ENCODE measurements around the gene CROCC2.

CROCC2 gene

GRCh38 chr2:240992572-240993291 lies 86.6 kb downstream of the CROCC2 start:
- DNase-seq = no peak

GRCh38 chr2:240993446-240994170 lies 87.5 kb downstream of the CROCC2 start:
- DNase-seq = no peak

- DNase-seq = no peak
These were observed 88.2 kb downstream of the CROCC2 start for GRCh38 chr2:240994171-240994896.

GRCh38 chr2:240995041-240996021 lies 89.2 kb downstream of the CROCC2 start:
- no peak for DNase-seq

GRCh38 chr2:240996161-240996833 lies 90.2 kb downstream of the CROCC2 start:
- no peak for DNase-seq

GRCh38 chr2:240996834-240997140 lies 90.7 kb downstream of the CROCC2 start:
- no peak for DNase-seq

GRCh38 chr2:240997141-240997855 lies 91.2 kb downstream of the CROCC2 start:
- DNase-seq = no peak

- DNase-seq = peak in 3 of 4 experiments; percentile 16 to 37 (median 36)
These were observed 91.9 kb downstream of the CROCC2 start, which contains the start of gene SNED1 for GRCh38 chr2:240997856-240998705. TSS of gene SNED1 (plus strand) at chr2:240998618. CDS start at chr2:240998838, 220 bp downstream.

- no peak for DNase-seq
These were observed 92.5 kb downstream of the CROCC2 start for GRCh38 chr2:240998706-240998994.

GRCh38 chr2:240998995-240999791 lies 93.1 kb downstream of the CROCC2 start:
- DNase-seq = no peak

- no peak for DNase-seq
These were observed 93.9 kb downstream of the CROCC2 start for GRCh38 chr2:240999873-241000541.

GRCh38 chr2:241000831-241001321 lies 94.7 kb downstream of the CROCC2 start:
- no peak for DNase-seq

- no peak for DNase-seq
These were observed 95.5 kb downstream of the CROCC2 start for GRCh38 chr2:241001413-241002274.

- no peak for DNase-seq
These were observed 96.3 kb downstream of the CROCC2 start for GRCh38 chr2:241002275-241003046.

GRCh38 chr2:241003047-241003360 lies 96.9 kb downstream of the CROCC2 start:
- DNase-seq = no peak

- DNase-seq = no peak
These were observed 97.2 kb downstream of the CROCC2 start for GRCh38 chr2:241003369-241003768.
